Measurements from ENCODE around the gene ZFYVE27.

ZFYVE27 gene

GRCh38 chr10:97761331-97761865 lies 24.5 kb downstream of the ZFYVE27 start:
- Mint-ChIP-seq H3K27ac (ENCODE audit: low read depth) (no peak overlapping the region), H3K27me3 (no peaks in the 10 kb centered on the region), H3K4me1 (peaks cover 6% of the 10 kb centered on the region), H3K36me3 (ENCODE audit: insufficient read depth) (peaks cover 29% of the 10 kb centered on the region), H3K9me3 (no peaks in the 10 kb centered on the region), H3K4me3 (no peak overlapping the region)
- DNase-seq (ENCODE audit: low spot score in 2 of 2) (no peak), ATAC-seq (replicated peaks; ENCODE audit: extremely low read depth, poor library complexity, severe bottlenecking) (no peak)

- Mint-ChIP-seq H3K4me1 (peaks cover 6% of the 10 kb centered on the region), H3K36me3 (ENCODE audit: insufficient read depth) (peaks cover 25% of the 10 kb centered on the region), H3K4me3 (no peak overlapping the region), H3K9me3 (no peaks in the 10 kb centered on the region), H3K27ac (ENCODE audit: low read depth) (no peak overlapping the region), H3K27me3 (no peaks in the 10 kb centered on the region)
- ATAC-seq (replicated peaks; ENCODE audit: extremely low read depth, poor library complexity, severe bottlenecking) (no peak), DNase-seq (ENCODE audit: low spot score in 2 of 2) (no peak)
Measured at GRCh38 chr10:97762056-97762455, 25.1 kb downstream of the ZFYVE27 start.

GRCh38 chr10:97762816-97763215 lies 25.9 kb downstream of the ZFYVE27 start:
- H3K4me1 Mint-ChIP-seq: peaks cover 6% of the 10 kb centered on the region
- no peak for DNase-seq (ENCODE audit: low spot score in 2 of 2)
- H3K27ac Mint-ChIP-seq (ENCODE audit: low read depth): no peak overlapping the region
- H3K9me3 Mint-ChIP-seq: no peaks in the 10 kb centered on the region
- peaks cover 19% of the 10 kb centered on the region for H3K36me3 Mint-ChIP-seq (ENCODE audit: insufficient read depth)
- ATAC-seq (replicated peaks; ENCODE audit: extremely low read depth, poor library complexity, severe bottlenecking): no peak
- peaks cover 7% of the 10 kb centered on the region for H3K27me3 Mint-ChIP-seq
- H3K4me3 Mint-ChIP-seq: no peak overlapping the region

- no peak for DNase-seq (ENCODE audit: low spot score in 2 of 2)
Measured at GRCh38 chr10:97763411-97763810, 26.5 kb downstream of the ZFYVE27 start.

GRCh38 chr10:97763947-97764346 lies 27.0 kb downstream of the ZFYVE27 start:
- no peak overlapping the region for H3K27ac Mint-ChIP-seq (ENCODE audit: low read depth)

More at GRCh38 chr10:97763411-97763810, 26.5 kb downstream of the ZFYVE27 start:
- Mint-ChIP-seq H3K27me3 (peaks cover 10% of the 10 kb centered on the region), H3K36me3 (ENCODE audit: insufficient read depth) (peaks cover 16% of the 10 kb centered on the region), H3K4me3 (no peak overlapping the region), H3K9me3 (no peaks in the 10 kb centered on the region), H3K4me1 (peaks cover 6% of the 10 kb centered on the region), H3K27ac (ENCODE audit: low read depth) (no peak overlapping the region)
- ATAC-seq (replicated peaks; ENCODE audit: extremely low read depth, poor library complexity, severe bottlenecking): no peak

GRCh38 chr10:97764519-97764931 lies 27.6 kb downstream of the ZFYVE27 start:
- DNase-seq (ENCODE audit: low spot score in 2 of 2): no peak
- no peak overlapping the region for H3K4me3 Mint-ChIP-seq
- no peak for ATAC-seq (replicated peaks; ENCODE audit: extremely low read depth, poor library complexity, severe bottlenecking)
- peaks cover 15% of the 10 kb centered on the region for H3K36me3 Mint-ChIP-seq (ENCODE audit: insufficient read depth)
- peaks cover 15% of the 10 kb centered on the region for H3K27me3 Mint-ChIP-seq
- no peaks in the 10 kb centered on the region for H3K9me3 Mint-ChIP-seq
- no peak overlapping the region for H3K27ac Mint-ChIP-seq (ENCODE audit: low read depth)
- H3K4me1 Mint-ChIP-seq: peaks cover 6% of the 10 kb centered on the region

More at GRCh38 chr10:97763947-97764346, 27.0 kb downstream of the ZFYVE27 start:
- Mint-ChIP-seq H3K27me3 (peaks cover 10% of the 10 kb centered on the region), H3K4me1 (peaks cover 6% of the 10 kb centered on the region), H3K36me3 (ENCODE audit: insufficient read depth) (peaks cover 16% of the 10 kb centered on the region), H3K9me3 (no peaks in the 10 kb centered on the region), H3K4me3 (no peak overlapping the region)
- DNase-seq (ENCODE audit: low spot score in 2 of 2) (no peak), ATAC-seq (replicated peaks; ENCODE audit: extremely low read depth, poor library complexity, severe bottlenecking) (no peak)

GRCh38 chr10:97765201-97765600 lies 28.3 kb downstream of the ZFYVE27 start:
- Mint-ChIP-seq H3K27me3 (peaks cover 22% of the 10 kb centered on the region), H3K4me1 (peaks cover 9% of the 10 kb centered on the region), H3K4me3 (no peak overlapping the region), H3K9me3 (no peaks in the 10 kb centered on the region), H3K27ac (ENCODE audit: low read depth) (no peak overlapping the region), H3K36me3 (ENCODE audit: insufficient read depth) (peaks cover 13% of the 10 kb centered on the region)
- ATAC-seq (replicated peaks; ENCODE audit: extremely low read depth, poor library complexity, severe bottlenecking) (no peak), DNase-seq (ENCODE audit: low spot score in 2 of 2) (no peak)

- no peaks in the 10 kb centered on the region for H3K9me3 Mint-ChIP-seq
Measured at GRCh38 chr10:97766106-97766810, 29.3 kb downstream of the ZFYVE27 start.

GRCh38 chr10:97766996-97767924 lies 30.3 kb downstream of the ZFYVE27 start:
- Mint-ChIP-seq H3K36me3 (ENCODE audit: insufficient read depth) (peaks cover 8% of the 10 kb centered on the region), H3K27me3 (peaks cover 40% of the 10 kb centered on the region), H3K4me3 (no peak overlapping the region), H3K27ac (ENCODE audit: low read depth) (no peak overlapping the region), H3K9me3 (no peaks in the 10 kb centered on the region), H3K4me1 (peaks cover 23% of the 10 kb centered on the region)
- DNase-seq (ENCODE audit: low spot score in 2 of 2): no peak
- ATAC-seq (replicated peaks; ENCODE audit: extremely low read depth, poor library complexity, severe bottlenecking): no peak

More at GRCh38 chr10:97766106-97766810, 29.3 kb downstream of the ZFYVE27 start:
- Mint-ChIP-seq H3K27ac (ENCODE audit: low read depth) (no peak overlapping the region), H3K4me1 (peaks cover 19% of the 10 kb centered on the region), H3K27me3 (peaks cover 33% of the 10 kb centered on the region), H3K4me3 (no peak overlapping the region), H3K36me3 (ENCODE audit: insufficient read depth) (peaks cover 9% of the 10 kb centered on the region)
- no peak for DNase-seq (ENCODE audit: low spot score in 2 of 2)
- no peak for ATAC-seq (replicated peaks; ENCODE audit: extremely low read depth, poor library complexity, severe bottlenecking)

- Mint-ChIP-seq H3K9me3 (no peaks in the 10 kb centered on the region), H3K36me3 (ENCODE audit: insufficient read depth) (peaks cover 9% of the 10 kb centered on the region), H3K4me3 (no peak overlapping the region), H3K4me1 (peaks cover 25% of the 10 kb centered on the region), H3K27ac (ENCODE audit: low read depth) (no peak overlapping the region), H3K27me3 (peaks cover 54% of the 10 kb centered on the region)
- ATAC-seq (replicated peaks; ENCODE audit: extremely low read depth, poor library complexity, severe bottlenecking): no peak
- DNase-seq (ENCODE audit: low spot score in 2 of 2): no peak
Measured at GRCh38 chr10:97768322-97769315, 31.7 kb downstream of the ZFYVE27 start.

GRCh38 chr10:97770255-97770654 lies 33.3 kb downstream of the ZFYVE27 start:
- peaks cover 56% of the 10 kb centered on the region for H3K27me3 Mint-ChIP-seq
- H3K9me3 Mint-ChIP-seq: no peaks in the 10 kb centered on the region
- H3K4me3 Mint-ChIP-seq: peak overlapping the region; percentile 59

More at GRCh38 chr10:97770255-97770654, 33.3 kb downstream of the ZFYVE27 start:
- ATAC-seq (replicated peaks; ENCODE audit: extremely low read depth, poor library complexity, severe bottlenecking): no peak
- no peak for DNase-seq (ENCODE audit: low spot score in 2 of 2)
- Mint-ChIP-seq H3K36me3 (ENCODE audit: insufficient read depth) (peaks cover 7% of the 10 kb centered on the region), H3K4me1 (peaks cover 19% of the 10 kb centered on the region), H3K27ac (ENCODE audit: low read depth) (no peak overlapping the region)
